Loucy (cell line): ENCODE measurements around the gene SLC16A8.

ENCODE experiments used
- H2AFZ ChIP-seq: fragments of 200-600 bp; sonication (generic); 2 replicates; pipeline ENCODE4 v1.6.0; 2016; ENCODE audit warnings: antibody characterized with exemption, mild to moderate bottlenecking, low read length, moderate library complexity
- H3F3A ChIP-seq: fragments of 200-600 bp; 2 replicates; pipeline ENCODE4 v1.6.0; 2016; ENCODE audit warnings: antibody characterized with exemption, low read depth, mild to moderate bottlenecking
- H3K27me3 ChIP-seq: fragments of 200-600 bp; sonication (generic); 2 replicates; pipeline ENCODE4 v1.6.1; 2014; ENCODE audit warnings: low read length, mild to moderate bottlenecking; ENCODE audit not compliant: insufficient read depth, poor library complexity, severe bottlenecking
- H3K36me3 ChIP-seq: fragments of 200-600 bp; sonication (generic); 2 replicates; pipeline ENCODE4 v1.6.1; 2016; ENCODE audit warnings: low read length; ENCODE audit not compliant: insufficient read depth
- H3K4me1 ChIP-seq: fragments of 200-600 bp; sonication (generic); 2 replicates; pipeline ENCODE4 v1.5.1; 2014; ENCODE audit warnings: low read length, mild to moderate bottlenecking; ENCODE audit not compliant: insufficient read depth, poor library complexity, severe bottlenecking
- H3K4me2 ChIP-seq: fragments of 200-600 bp; sonication (generic); 2 replicates; pipeline ENCODE4 v1.6.0; 2014; ENCODE audit warnings: antibody characterized with exemption, low read length, low read depth, mild to moderate bottlenecking; ENCODE audit not compliant: poor library complexity, severe bottlenecking
- H3K4me3 ChIP-seq: fragments of 200-600 bp; sonication (generic); 2 replicates; pipeline ENCODE4 v1.5.1; 2014; ENCODE audit warnings: low read length, mild to moderate bottlenecking, mixed read lengths; ENCODE audit not compliant: poor library complexity, severe bottlenecking
- H3K79me2 ChIP-seq: fragments of 200-600 bp; sonication (generic); 2 replicates; pipeline ENCODE4 v1.6.1; 2014; ENCODE audit warnings: low read length; ENCODE audit not compliant: insufficient read depth
- H3K9ac ChIP-seq: fragments of 200-600 bp; sonication (generic); 2 replicates; pipeline ENCODE4 v1.6.0; 2014; ENCODE audit warnings: mild to moderate bottlenecking, low read depth, low read length, moderate library complexity; ENCODE audit not compliant: poor library complexity, severe bottlenecking
- H3K9me2 ChIP-seq: fragments of 200-600 bp; sonication (generic); replicated peaks from 2 replicates; pipeline ENCODE4 v1.6.1; 2016; ENCODE audit warnings: low read depth, low read length, mixed read lengths
- H3K9me3 ChIP-seq: fragments of 200-600 bp; sonication (generic); 2 replicates; pipeline ENCODE4 v1.6.1; 2014; ENCODE audit warnings: mild to moderate bottlenecking, antibody characterized with exemption, low read length, low read depth; ENCODE audit not compliant: insufficient read depth
- H4K20me1 ChIP-seq: fragments of 200-600 bp; sonication (generic); 2 replicates; pipeline ENCODE4 v1.6.0; 2014; ENCODE audit warnings: antibody characterized with exemption, low read length, mild to moderate bottlenecking; ENCODE audit not compliant: insufficient read depth, poor library complexity, severe bottlenecking
- EZH2phosphoT487 ChIP-seq: fragments of 200-600 bp; IDR thresholded peaks from 2 replicates; pipeline ENCODE4 v1.6.1; 2018; ENCODE audit warnings: antibody characterized with exemption, mild to moderate bottlenecking, moderate library complexity, borderline replicate concordance
- TF ChIP-seq, protein P1 (sequence below): fragments of 200-600 bp; sonication (generic); conservative IDR thresholded peaks from 2 replicates; pipeline ENCODE4 v1.5.1; 2014; ENCODE audit warnings: mild to moderate bottlenecking, antibody characterized with exemption, low read length

Gene SLC16A8

DNA sequence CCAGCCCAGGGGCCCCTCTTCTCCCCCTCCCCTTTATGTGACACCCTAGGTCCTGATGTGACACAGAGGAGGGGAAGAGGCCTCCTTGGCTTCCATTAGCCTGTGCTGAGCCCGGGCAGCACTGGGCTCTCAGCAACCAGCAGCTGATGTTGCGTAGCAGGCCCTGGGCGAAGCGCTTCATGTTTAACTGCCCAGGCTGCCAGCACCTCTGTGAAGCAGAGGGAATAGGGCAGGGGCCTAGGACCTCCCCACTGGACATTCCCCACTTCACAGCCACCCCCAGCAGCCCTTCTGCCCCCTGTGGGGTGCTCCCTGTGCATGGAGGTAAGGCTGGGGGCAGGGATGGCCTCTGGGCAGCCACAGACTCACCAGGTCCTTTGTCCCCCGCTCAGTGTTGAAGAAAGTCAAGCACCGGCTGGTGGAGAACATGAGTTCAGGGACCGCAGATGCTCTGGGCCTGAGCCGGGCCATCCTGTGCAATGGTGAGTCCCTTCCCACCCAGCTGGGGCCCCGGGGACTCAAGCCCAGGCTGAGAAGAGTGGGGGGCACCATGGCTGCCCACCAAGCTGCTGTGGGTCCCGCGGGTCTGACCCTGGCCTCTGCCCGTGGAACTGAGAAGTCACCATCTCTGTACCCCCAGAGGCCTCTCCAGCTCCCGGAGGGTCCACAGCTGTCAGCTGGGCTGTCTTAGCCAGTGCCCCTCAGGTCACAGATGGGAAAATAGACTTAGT, 15.2 kb downstream of the SLC16A8 start:
- no peaks in the 10 kb centered on the region for H3K36me3 ChIP-seq
- no peaks in the 10 kb centered on the region for H3K79me2 ChIP-seq
- H3K4me2 ChIP-seq = no peak overlapping the region
- H3K4me1 ChIP-seq = no peaks in the 10 kb centered on the region
- H3K4me3 ChIP-seq = no peak overlapping the region
- H3K9ac ChIP-seq = no peak overlapping the region
- H3F3A ChIP-seq = no peaks in the 10 kb centered on the region
- no peaks in the 10 kb centered on the region for H4K20me1 ChIP-seq
- H2AFZ ChIP-seq = no peak overlapping the region
- no peaks in the 10 kb centered on the region for H3K9me2 ChIP-seq
- no peaks in the 10 kb centered on the region for H3K27me3 ChIP-seq
- H3K9me3 ChIP-seq = no peaks in the 10 kb centered on the region
- TF ChIP-seq, protein P1, sequence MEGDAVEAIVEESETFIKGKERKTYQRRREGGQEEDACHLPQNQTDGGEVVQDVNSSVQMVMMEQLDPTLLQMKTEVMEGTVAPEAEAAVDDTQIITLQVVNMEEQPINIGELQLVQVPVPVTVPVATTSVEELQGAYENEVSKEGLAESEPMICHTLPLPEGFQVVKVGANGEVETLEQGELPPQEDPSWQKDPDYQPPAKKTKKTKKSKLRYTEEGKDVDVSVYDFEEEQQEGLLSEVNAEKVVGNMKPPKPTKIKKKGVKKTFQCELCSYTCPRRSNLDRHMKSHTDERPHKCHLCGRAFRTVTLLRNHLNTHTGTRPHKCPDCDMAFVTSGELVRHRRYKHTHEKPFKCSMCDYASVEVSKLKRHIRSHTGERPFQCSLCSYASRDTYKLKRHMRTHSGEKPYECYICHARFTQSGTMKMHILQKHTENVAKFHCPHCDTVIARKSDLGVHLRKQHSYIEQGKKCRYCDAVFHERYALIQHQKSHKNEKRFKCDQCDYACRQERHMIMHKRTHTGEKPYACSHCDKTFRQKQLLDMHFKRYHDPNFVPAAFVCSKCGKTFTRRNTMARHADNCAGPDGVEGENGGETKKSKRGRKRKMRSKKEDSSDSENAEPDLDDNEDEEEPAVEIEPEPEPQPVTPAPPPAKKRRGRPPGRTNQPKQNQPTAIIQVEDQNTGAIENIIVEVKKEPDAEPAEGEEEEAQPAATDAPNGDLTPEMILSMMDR = no peak
- no peak for TF ChIP-seq EZH2phosphoT487

DNA sequence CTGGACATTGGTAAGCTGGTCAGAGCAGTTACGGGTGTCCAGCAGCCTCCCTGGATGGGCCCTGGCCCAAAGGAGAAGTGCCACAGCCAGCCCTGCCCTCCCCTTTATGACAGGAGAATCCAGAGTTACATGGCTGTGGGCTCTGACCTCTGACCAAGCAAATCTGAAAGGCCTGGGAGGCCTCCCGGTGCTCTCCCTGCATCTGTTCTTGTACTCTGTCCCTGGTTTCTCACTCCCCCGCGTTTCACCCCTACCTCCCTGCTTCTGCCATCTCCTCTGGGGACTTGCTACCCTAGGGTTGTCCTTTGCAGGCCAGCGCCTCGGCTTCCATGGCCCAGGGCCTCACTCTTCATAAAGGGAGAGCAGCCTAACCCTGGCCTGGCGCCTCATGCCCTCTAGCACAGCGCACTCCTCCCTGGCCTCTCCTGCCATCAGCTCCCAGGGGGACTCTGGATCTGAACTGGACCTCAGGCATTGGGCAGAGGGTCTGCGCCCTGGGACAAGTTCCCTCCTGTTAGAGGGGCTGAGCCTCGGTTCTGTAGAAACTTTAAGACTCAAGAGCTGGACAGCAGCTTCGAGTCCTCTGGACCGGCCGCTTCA, 16.1 kb downstream of the SLC16A8 start:
- Histone ChIP-seq H3K27me3 (no peaks in the 10 kb centered on the region), H3K9ac (no peak overlapping the region), H3K4me2 (no peak overlapping the region), H3K4me3 (no peak overlapping the region), H3F3A (no peaks in the 10 kb centered on the region), H3K9me2 (no peaks in the 10 kb centered on the region), H3K79me2 (no peaks in the 10 kb centered on the region), H2AFZ (no peak overlapping the region), H3K36me3 (no peaks in the 10 kb centered on the region), H3K9me3 (no peaks in the 10 kb centered on the region), H3K4me1 (no peaks in the 10 kb centered on the region), H4K20me1 (no peaks in the 10 kb centered on the region)
- TF ChIP-seq, protein P1 = no peak
- no peak for TF ChIP-seq EZH2phosphoT487

DNA sequence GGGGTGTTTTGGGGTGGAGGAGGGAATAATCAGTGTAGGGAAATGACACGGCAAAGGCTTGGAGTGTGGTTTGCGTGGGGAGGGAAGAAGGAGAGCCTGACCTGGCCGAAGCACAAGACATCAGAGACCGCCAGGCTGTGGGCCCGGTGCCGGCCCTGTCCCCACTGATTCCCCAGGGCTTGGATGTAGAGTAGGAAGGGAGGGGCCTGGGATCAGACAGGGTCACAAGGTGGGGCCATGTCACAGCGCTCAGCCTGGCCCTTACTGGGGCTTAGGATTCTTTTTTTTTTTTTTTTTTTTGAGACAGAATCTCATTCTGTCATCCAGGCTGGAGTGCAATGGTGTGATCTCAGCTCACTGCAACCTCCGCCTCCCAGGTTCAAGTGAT, 17.0 kb downstream of the SLC16A8 start:
- Histone ChIP-seq H3K27me3 (no peaks in the 10 kb centered on the region), H3K9me2 (no peaks in the 10 kb centered on the region), H3K4me2 (no peak overlapping the region), H3K4me1 (no peaks in the 10 kb centered on the region), H3K4me3 (no peak overlapping the region), H2AFZ (no peak overlapping the region), H3K9ac (no peak overlapping the region), H3F3A (no peaks in the 10 kb centered on the region), H3K36me3 (no peaks in the 10 kb centered on the region), H3K9me3 (no peaks in the 10 kb centered on the region), H4K20me1 (no peaks in the 10 kb centered on the region), H3K79me2 (no peaks in the 10 kb centered on the region)
- TF ChIP-seq, protein P1 = no peak
- no peak for TF ChIP-seq EZH2phosphoT487
